Suprapubic skin (tissue), 4 donors: Measurements from ENCODE around the gene SYT17. TPM values are rescaled to one million over a fixed set of nuclear protein-coding genes. Genes with fewer than 3 reads are reported as not detected.

Experiments used
- DNase-seq, 2 donors: peaks; one replicate each; pipeline ENCODE4 v3.0.0-alpha.2; 2019; ENCODE audit warnings: low spot score in 2 of 2
- H3K27ac ChIP-seq: fragments of 200-600 bp; sonication (generic); one replicate; pipeline ENCODE4 v1.5.1; 2019
- H3K27me3 ChIP-seq: fragments of 200-600 bp; sonication (generic); one replicate; pipeline ENCODE4 v1.5.1; 2019
- H3K36me3 ChIP-seq: fragments of 200-600 bp; sonication (generic); one replicate; pipeline ENCODE4 v1.5.1; 2019
- H3K4me1 ChIP-seq: fragments of 200-600 bp; sonication (generic); one replicate; pipeline ENCODE4 v1.5.1; 2019
- H3K4me3 ChIP-seq: fragments of 200-600 bp; sonication (generic); one replicate; pipeline ENCODE4 v1.5.1; 2019; ENCODE audit warnings: mild to moderate bottlenecking
- H3K9me3 ChIP-seq: fragments of 200-600 bp; sonication (generic); one replicate; pipeline ENCODE4 v1.5.1; 2019
- CTCF ChIP-seq, 2 donors: fragments of 200-600 bp in 1 of 2; fragments of 450-650 bp in 1 of 2; sonication (generic) in 1 of 2; IDR thresholded peaks; one replicate each; pipeline ENCODE4 v1.5.1; 2016 to 2019; ENCODE audit warnings: antibody characterized with exemption in 2 of 2, mild to moderate bottlenecking in 1 of 2, moderate library complexity in 1 of 2
- EP300 ChIP-seq: sonication (generic); formaldehyde crosslinking; IDR thresholded peaks from one replicate; pipeline ENCODE4 v1.6.1; 2017; ENCODE audit warnings: antibody characterized with exemption
- POLR2A ChIP-seq, 2 donors: fragments of 450-650 bp; IDR thresholded peaks; one replicate each; pipeline ENCODE4 v1.6.1; 2017; ENCODE audit warnings: antibody characterized with exemption in 2 of 2, mild to moderate bottlenecking in 2 of 2, moderate library complexity in 2 of 2
- POLR2AphosphoS5 ChIP-seq, 3 donors: sonication (generic); formaldehyde crosslinking; IDR thresholded peaks; one replicate each; pipeline ENCODE4 v1.6.1; 2017; ENCODE audit warnings: antibody characterized with exemption in 3 of 3
- WGBS: methylation state at CpG from one replicate; pipeline ENCODE4 v1.1.5; 2018; 5-methylcytosine and 5-hydroxymethylcytosine counted together
- total RNA-seq, 4 donors: library from RNA; depleted of rRNA; stranded (reverse); fragments of >200 nt; gene quantifications; one replicate each; pipeline ENCODE4 v1.1.0, GENCODE V29; 2016

Gene SYT17
- total RNA-seq, 4 donors from 2014 or later: 2.5 to 27.6 (median 9.7) TPM

DNA sequence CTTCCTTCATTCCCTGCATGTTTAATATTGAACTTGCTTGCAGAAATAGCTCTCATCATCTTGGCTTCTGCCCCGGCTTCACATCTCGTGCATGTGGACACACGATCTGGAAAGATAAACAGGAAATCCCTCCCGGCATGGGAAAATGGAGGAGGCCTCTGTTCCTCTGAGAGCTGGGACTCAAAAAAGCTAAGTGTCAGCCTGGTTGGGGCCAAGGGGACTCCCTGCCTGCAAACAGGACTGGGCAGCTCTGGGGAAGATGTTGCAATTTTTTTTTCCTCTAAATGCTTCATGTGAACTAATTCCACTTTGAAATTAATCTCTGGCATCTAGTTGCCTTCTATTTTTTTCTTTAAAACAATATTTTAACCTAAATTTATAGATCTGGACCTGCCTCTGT is 29.4 kb upstream of the SYT17 start:
- no peaks in the 10 kb centered on the region for H3K27me3 ChIP-seq
- H3K4me1 ChIP-seq: peaks cover 80% of the 10 kb centered on the region
- peak overlapping the region; percentile 58 for H3K27ac ChIP-seq
- DNase-seq: peak; percentile 92
- no peak overlapping the region for H3K4me3 ChIP-seq
- TF ChIP-seq EP300 (no peak), POLR2A (IDR thresholded peaks at IDR 0.05) (no peak), POLR2AphosphoS5 (IDR thresholded peaks at IDR 0.05) (peak in 2 of 3 donors; percentile 66 to 87)
- WGBS: 4% methylated on average over 4 of the region's 4 CpGs
- H3K9me3 ChIP-seq: no peaks in the 10 kb centered on the region
- H3K36me3 ChIP-seq: no peaks in the 10 kb centered on the region

DNA sequence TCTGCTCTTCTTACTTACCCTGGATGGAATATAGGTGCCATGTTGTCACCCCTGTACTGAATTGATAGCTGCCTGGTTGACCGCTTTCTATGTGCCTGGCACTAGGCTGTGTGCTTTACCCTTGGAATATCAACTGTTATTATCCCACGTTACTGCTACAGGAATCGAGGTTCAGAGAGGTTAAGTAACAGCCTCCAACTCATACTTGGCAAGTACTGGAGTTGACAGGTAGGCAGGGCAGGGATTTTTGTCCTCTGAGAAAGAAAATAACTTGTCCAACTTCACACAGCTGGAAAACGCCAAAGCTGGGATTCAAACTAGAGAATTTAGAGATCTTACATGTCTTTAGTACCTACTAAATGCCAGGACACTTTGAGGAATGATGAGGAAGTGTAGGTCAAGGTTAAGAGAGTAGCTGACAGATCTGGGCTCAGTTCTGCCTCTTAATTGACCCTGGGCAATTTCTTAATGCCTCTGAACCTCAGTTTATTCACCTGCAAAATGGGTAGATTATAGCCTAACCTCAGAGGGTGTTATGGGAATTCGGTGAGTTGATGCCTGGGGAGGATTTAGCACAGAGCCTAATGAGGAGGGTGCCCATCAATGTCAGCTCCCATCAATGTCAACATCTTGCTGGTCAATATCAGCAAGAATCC is 28.5 kb upstream of the SYT17 start:
- H3K9me3 ChIP-seq: no peaks in the 10 kb centered on the region
- H3K4me3 ChIP-seq: no peak overlapping the region
- 48% methylated on average over 5 of the region's 5 CpGs for WGBS
- H3K36me3 ChIP-seq: no peaks in the 10 kb centered on the region
- DNase-seq: no peak
- H3K27me3 ChIP-seq: no peaks in the 10 kb centered on the region
- TF ChIP-seq POLR2A (IDR thresholded peaks at IDR 0.05) (no peak), POLR2AphosphoS5 (IDR thresholded peaks at IDR 0.05) (no peak), CTCF (IDR thresholded peaks at IDR 0.05) (no peak), EP300 (no peak)
- peak overlapping the region; percentile 58 for H3K27ac ChIP-seq
- peaks cover 86% of the 10 kb centered on the region for H3K4me1 ChIP-seq

DNA sequence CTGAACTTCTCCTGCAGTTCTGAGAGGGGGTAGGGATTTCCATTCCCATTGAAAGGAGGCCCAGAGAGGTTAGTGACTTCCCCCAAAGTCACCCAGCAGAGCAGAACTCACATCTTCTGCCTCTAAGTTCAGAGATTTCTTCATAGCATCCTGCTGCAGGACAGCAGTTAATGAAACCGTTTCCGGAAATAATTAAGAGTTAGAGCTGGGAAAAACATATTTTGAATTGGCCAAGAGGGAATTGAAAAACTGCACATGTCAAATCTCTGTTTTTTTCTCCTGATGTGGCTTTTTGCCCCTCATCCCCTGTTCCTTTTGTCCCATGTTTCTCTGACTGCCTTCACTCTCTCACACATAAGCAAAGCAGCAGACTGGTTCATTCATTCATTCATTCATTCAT is 27.6 kb upstream of the SYT17 start:
- Histone ChIP-seq H3K4me3 (no peak overlapping the region), H3K9me3 (no peaks in the 10 kb centered on the region), H3K27me3 (no peaks in the 10 kb centered on the region), H3K4me1 (peaks cover 84% of the 10 kb centered on the region), H3K27ac (no peak overlapping the region), H3K36me3 (no peaks in the 10 kb centered on the region)
- DNase-seq: no peak
- WGBS: 42% methylated on average over 2 of the region's 2 CpGs
- TF ChIP-seq CTCF (IDR thresholded peaks at IDR 0.05): no peak
- no peak for TF ChIP-seq EP300
- TF ChIP-seq POLR2A (IDR thresholded peaks at IDR 0.05): no peak

DNA sequence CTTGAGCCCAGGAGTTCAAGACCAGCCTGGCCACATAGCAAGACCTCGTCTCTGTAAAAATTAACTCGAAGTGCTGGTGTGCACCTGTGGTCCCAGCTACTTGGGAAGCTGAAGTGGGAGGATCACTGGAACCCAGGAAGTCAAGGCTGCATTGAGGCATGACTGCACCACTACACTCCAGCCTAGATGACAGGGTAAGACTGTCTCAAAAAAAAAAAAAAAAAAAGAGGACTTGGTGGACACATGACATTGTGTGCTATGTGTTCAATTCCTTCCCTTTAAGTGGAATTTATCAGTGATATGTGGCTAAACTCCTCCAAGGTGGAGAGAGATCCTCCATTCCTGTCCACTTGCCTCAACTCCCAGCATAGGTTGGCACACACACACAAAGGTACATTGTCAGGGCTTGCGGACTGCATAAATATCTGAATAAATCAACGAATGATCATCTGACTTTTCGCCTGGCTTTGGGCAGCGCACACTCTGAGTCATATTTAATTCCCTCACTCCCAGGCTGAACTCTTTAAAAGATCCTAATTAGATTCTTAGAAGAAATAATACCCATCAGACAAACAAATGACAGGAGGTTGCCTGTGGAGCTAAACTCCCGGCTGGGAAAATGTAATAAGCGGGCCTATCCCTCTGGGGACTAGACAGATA is 25.0 kb upstream of the SYT17 start:
- no peak overlapping the region for H3K4me3 ChIP-seq

GRCh38 chr16:19143599-19143956 is 24.5 kb upstream of the SYT17 start:
- no peak overlapping the region for H3K4me3 ChIP-seq
- DNase-seq: no peak

More for the DNA sequence above, 25.0 kb upstream of the SYT17 start:
- H3K4me1 ChIP-seq: peaks cover 57% of the 10 kb centered on the region
- no peak for DNase-seq
- TF ChIP-seq POLR2AphosphoS5 (IDR thresholded peaks at IDR 0.05) (no peak), CTCF (IDR thresholded peaks at IDR 0.05) (no peak), EP300 (no peak), POLR2A (IDR thresholded peaks at IDR 0.05) (no peak)
- peak overlapping the region; percentile 49 for H3K27ac ChIP-seq
- H3K36me3 ChIP-seq: no peaks in the 10 kb centered on the region
- H3K9me3 ChIP-seq: no peaks in the 10 kb centered on the region
- WGBS: 47% methylated on average over 8 of the region's 8 CpGs
- no peaks in the 10 kb centered on the region for H3K27me3 ChIP-seq

More at GRCh38 chr16:19143599-19143956, 24.5 kb upstream of the SYT17 start:
- Histone ChIP-seq H3K27ac (peak overlapping the region; percentile 49), H3K4me1 (peaks cover 52% of the 10 kb centered on the region), H3K9me3 (no peaks in the 10 kb centered on the region), H3K27me3 (no peaks in the 10 kb centered on the region), H3K36me3 (no peaks in the 10 kb centered on the region)
- WGBS: 48% methylated on average over 9 of the region's 9 CpGs
- TF ChIP-seq CTCF (IDR thresholded peaks at IDR 0.05) (no peak), EP300 (no peak), POLR2A (IDR thresholded peaks at IDR 0.05) (no peak), POLR2AphosphoS5 (IDR thresholded peaks at IDR 0.05) (no peak)
